GM23338 (cell line): ENCODE results near the gene NPSR1. TPM values are rescaled to one million over a fixed set of nuclear protein-coding genes. Genes with fewer than 3 reads are reported as not detected.

Source experiments
- ATAC-seq: fragments of 200-7000 bp; cut with Tn5 transposase; 3 replicates; pipeline ENCODE4 v1.9.1; 2020
- DNase-seq: peaks from one replicate; pipeline ENCODE4 v3.0.0-alpha.2; 2015; ENCODE audit warnings: low spot score
- H2AFZ ChIP-seq: fragments of 200-600 bp; sonication (generic); 2 replicates; pipeline ENCODE4 v1.8.0; 2016; ENCODE audit warnings: antibody characterized with exemption, mild to moderate bottlenecking, moderate library complexity
- H3F3A ChIP-seq: fragments of 200-600 bp; sonication (generic); replicated peaks from 2 replicates; pipeline ENCODE4 v1.8.0; 2017; ENCODE audit warnings: antibody characterized with exemption, mixed run types, low read depth
- H3K27ac ChIP-seq: fragments of 200-600 bp; sonication (generic); 2 replicates; pipeline ENCODE4 v1.6.1; 2016; ENCODE audit warnings: low read depth
- H3K27me3 ChIP-seq: fragments of 200-600 bp; sonication (generic); 2 replicates; pipeline ENCODE4 v1.8.0; 2016; ENCODE audit warnings: mild to moderate bottlenecking, mixed run types, moderate library complexity; ENCODE audit not compliant: insufficient read depth
- H3K36me3 ChIP-seq: fragments of 200-600 bp; sonication (generic); 2 replicates; pipeline ENCODE4 v1.8.0; 2016; ENCODE audit warnings: mild to moderate bottlenecking; ENCODE audit not compliant: insufficient read depth
- H3K4me1 ChIP-seq: fragments of 200-600 bp; sonication (generic); 2 replicates; pipeline ENCODE4 v1.8.0; 2016; ENCODE audit warnings: mild to moderate bottlenecking, moderate library complexity; ENCODE audit not compliant: insufficient read depth
- H3K4me2 ChIP-seq: fragments of 200-600 bp; sonication (generic); 2 replicates; pipeline ENCODE4 v1.7.1; 2017; ENCODE audit warnings: mixed run types
- H3K4me3 ChIP-seq: fragments of 200-600 bp; sonication (generic); 2 replicates; pipeline ENCODE4 v1.6.1; 2016; ENCODE audit warnings: mixed run types
- H3K79me2 ChIP-seq: fragments of 200-600 bp; sonication (generic); replicated peaks from 2 replicates; pipeline ENCODE4 v1.8.0; 2017; ENCODE audit warnings: mild to moderate bottlenecking; ENCODE audit not compliant: insufficient read depth
- H3K9me2 ChIP-seq: fragments of 200-600 bp; sonication (generic); 2 replicates; pipeline ENCODE4 v1.8.0; 2017; ENCODE audit not compliant: insufficient read depth
- H4K20me1 ChIP-seq: fragments of 200-600 bp; sonication (generic); replicated peaks from 2 replicates; pipeline ENCODE4 v1.8.0; 2017; ENCODE audit warnings: mild to moderate bottlenecking; ENCODE audit not compliant: insufficient read depth
- H3K27ac Mint-ChIP-seq: 2 replicates; pipeline ENCODE4 v1.8.0; 2020; ENCODE audit warnings: inconsistent platforms, mild to moderate bottlenecking, moderate library complexity, mixed read lengths
- H3K27me3 Mint-ChIP-seq: 3 replicates; pipeline ENCODE4 v1.8.0; 2022; ENCODE audit warnings: low read depth, mild to moderate bottlenecking, moderate library complexity, mixed read lengths, inconsistent platforms; ENCODE audit not compliant: insufficient read depth, poor library complexity
- H3K36me3 Mint-ChIP-seq: 3 replicates; pipeline ENCODE4 v1.8.0; 2021; ENCODE audit warnings: low read depth, mild to moderate bottlenecking, inconsistent platforms, moderate library complexity, mixed read lengths
- H3K4me1 Mint-ChIP-seq: 3 replicates; pipeline ENCODE4 v1.8.0; 2020; ENCODE audit warnings: mild to moderate bottlenecking, inconsistent platforms, mixed read lengths
- H3K4me3 Mint-ChIP-seq: 3 replicates; pipeline ENCODE4 v1.8.0; 2021; ENCODE audit warnings: moderate library complexity, mild to moderate bottlenecking, inconsistent platforms, mixed read lengths
- H3K9me3 Mint-ChIP-seq: 3 replicates; pipeline ENCODE4 v1.8.0; 2020; ENCODE audit warnings: moderate library complexity, mild to moderate bottlenecking, inconsistent platforms, mixed read lengths
- POLR2AphosphoS5 ChIP-seq: IDR thresholded peaks from 2 replicates; pipeline ENCODE4 v1.6.1; 2016; ENCODE audit warnings: antibody characterized with exemption, low read depth
- ZNF114 ChIP-seq: fragments of 250-450 bp; sonication (Bioruptor Pico); IDR thresholded peaks from 2 replicates; pipeline ENCODE4 v1.5.0; 2020; ENCODE audit warnings: mild to moderate bottlenecking, moderate library complexity
- ZNF331 ChIP-seq: fragments of 250-450 bp; sonication (Bioruptor Pico); IDR thresholded peaks from 2 replicates; pipeline ENCODE4 v1.5.0; 2020; ENCODE audit warnings: low read depth, mild to moderate bottlenecking, moderate library complexity
- polyA plus RNA-seq: library from polyadenylated mRNA; unstranded; fragments of >200 nt; fragmentation: Nextera tagmentation; extraction: Ambion mirVana; gene quantifications from 2 replicates; pipeline ENCODE4 v1.2.1, GENCODE V29; 2016
- total RNA-seq: library from RNA; depleted of rRNA; stranded (reverse); fragments of >200 nt; shearing (Covaris generic); gene quantifications from 2 replicates; pipeline ENCODE4 v1.2.3, GENCODE V29; 2014
- TF ChIP-seq, protein P1 (sequence below), 2 experiments: fragments of 200-600 bp in 1 of 2; sonication (generic) in 1 of 2; conservative IDR thresholded peaks; 2 replicates each; pipeline versions ENCODE4 v1.5.1 to v1.6.1; 2016 to 2017; ENCODE audit warnings: antibody characterized with exemption in 2 of 2, low read depth in 2 of 2, mild to moderate bottlenecking in 2 of 2, moderate library complexity in 1 of 2
- TF ChIP-seq, protein P2 (sequence below): IDR thresholded peaks from one replicate; pipeline ENCODE4 v1.6.1; 2018; ENCODE audit warnings: antibody characterized with exemption; ENCODE audit not compliant: unreplicated experiment
- TF ChIP-seq, protein P3 (sequence below): IDR thresholded peaks from 2 replicates; pipeline ENCODE4 v1.6.1; 2016; ENCODE audit warnings: antibody characterized with exemption
- TF ChIP-seq, protein P4 (sequence below): fragments of 250-450 bp; sonication (Bioruptor Pico); IDR thresholded peaks from 2 replicates; pipeline ENCODE4 v1.5.0; 2020; ENCODE audit warnings: mild to moderate bottlenecking, moderate library complexity

The NPSR1 gene
- total and polyA plus RNA-seq, 2 experiments from 2014 or later: not detected

DNA sequence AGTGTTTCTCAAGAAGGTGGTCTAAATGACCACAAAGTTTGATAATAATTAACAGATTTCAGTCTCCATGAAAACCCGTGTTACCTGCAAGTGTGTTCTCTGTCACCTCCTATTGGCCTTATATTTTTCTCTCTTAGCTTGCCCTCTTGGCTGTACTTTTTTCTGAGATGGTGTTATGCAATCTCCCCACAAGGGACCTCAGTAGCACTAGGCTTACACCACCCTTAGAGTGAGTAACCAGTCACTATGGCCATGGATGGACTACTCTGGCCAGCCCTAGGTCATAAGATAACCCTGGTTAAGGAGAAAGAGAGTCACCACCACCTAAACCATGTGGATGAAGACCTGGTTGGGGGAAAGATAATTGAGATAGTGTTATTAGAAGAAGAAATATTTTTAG, 76.8 kb downstream of the NPSR1 start:
- Histone ChIP-seq H2AFZ (no peak overlapping the region), H4K20me1 (no peaks in the 10 kb centered on the region), H3K4me3 (no peak overlapping the region), H3K79me2 (no peaks in the 10 kb centered on the region), H3K4me1 (no peaks in the 10 kb centered on the region), H3K27ac (no peak overlapping the region), H3K9me2 (no peaks in the 10 kb centered on the region), H3F3A (no peaks in the 10 kb centered on the region), H3K36me3 (no peaks in the 10 kb centered on the region), H3K4me2 (no peak overlapping the region), H3K27me3 (no peaks in the 10 kb centered on the region)
- Mint-ChIP-seq H3K36me3 (no peaks in the 10 kb centered on the region), H3K4me3 (no peak overlapping the region), H3K4me1 (no peaks in the 10 kb centered on the region), H3K27me3 (peaks cover 1% of the 10 kb centered on the region), H3K9me3 (0 out of 3 replicates have a peak, but pooled peaks cover 2% of the 10 kb centered on the region), H3K27ac (no peak overlapping the region)
- DNase-seq (no peak), ATAC-seq (no peak)
- TF ChIP-seq, protein P1, sequence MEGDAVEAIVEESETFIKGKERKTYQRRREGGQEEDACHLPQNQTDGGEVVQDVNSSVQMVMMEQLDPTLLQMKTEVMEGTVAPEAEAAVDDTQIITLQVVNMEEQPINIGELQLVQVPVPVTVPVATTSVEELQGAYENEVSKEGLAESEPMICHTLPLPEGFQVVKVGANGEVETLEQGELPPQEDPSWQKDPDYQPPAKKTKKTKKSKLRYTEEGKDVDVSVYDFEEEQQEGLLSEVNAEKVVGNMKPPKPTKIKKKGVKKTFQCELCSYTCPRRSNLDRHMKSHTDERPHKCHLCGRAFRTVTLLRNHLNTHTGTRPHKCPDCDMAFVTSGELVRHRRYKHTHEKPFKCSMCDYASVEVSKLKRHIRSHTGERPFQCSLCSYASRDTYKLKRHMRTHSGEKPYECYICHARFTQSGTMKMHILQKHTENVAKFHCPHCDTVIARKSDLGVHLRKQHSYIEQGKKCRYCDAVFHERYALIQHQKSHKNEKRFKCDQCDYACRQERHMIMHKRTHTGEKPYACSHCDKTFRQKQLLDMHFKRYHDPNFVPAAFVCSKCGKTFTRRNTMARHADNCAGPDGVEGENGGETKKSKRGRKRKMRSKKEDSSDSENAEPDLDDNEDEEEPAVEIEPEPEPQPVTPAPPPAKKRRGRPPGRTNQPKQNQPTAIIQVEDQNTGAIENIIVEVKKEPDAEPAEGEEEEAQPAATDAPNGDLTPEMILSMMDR (conservative IDR thresholded peaks at IDR 0.05; ENCODE audit: low read depth in 2 of 2): 0 out of 4 replicates have a peak, but pooled peaks of 1 of the 2 experiments have one; percentile 6
- TF ChIP-seq, protein P2, sequence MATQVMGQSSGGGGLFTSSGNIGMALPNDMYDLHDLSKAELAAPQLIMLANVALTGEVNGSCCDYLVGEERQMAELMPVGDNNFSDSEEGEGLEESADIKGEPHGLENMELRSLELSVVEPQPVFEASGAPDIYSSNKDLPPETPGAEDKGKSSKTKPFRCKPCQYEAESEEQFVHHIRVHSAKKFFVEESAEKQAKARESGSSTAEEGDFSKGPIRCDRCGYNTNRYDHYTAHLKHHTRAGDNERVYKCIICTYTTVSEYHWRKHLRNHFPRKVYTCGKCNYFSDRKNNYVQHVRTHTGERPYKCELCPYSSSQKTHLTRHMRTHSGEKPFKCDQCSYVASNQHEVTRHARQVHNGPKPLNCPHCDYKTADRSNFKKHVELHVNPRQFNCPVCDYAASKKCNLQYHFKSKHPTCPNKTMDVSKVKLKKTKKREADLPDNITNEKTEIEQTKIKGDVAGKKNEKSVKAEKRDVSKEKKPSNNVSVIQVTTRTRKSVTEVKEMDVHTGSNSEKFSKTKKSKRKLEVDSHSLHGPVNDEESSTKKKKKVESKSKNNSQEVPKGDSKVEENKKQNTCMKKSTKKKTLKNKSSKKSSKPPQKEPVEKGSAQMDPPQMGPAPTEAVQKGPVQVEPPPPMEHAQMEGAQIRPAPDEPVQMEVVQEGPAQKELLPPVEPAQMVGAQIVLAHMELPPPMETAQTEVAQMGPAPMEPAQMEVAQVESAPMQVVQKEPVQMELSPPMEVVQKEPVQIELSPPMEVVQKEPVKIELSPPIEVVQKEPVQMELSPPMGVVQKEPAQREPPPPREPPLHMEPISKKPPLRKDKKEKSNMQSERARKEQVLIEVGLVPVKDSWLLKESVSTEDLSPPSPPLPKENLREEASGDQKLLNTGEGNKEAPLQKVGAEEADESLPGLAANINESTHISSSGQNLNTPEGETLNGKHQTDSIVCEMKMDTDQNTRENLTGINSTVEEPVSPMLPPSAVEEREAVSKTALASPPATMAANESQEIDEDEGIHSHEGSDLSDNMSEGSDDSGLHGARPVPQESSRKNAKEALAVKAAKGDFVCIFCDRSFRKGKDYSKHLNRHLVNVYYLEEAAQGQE: no peak
- TF ChIP-seq ZNF114 (CRISPR knock-in tag): no peak

DNA sequence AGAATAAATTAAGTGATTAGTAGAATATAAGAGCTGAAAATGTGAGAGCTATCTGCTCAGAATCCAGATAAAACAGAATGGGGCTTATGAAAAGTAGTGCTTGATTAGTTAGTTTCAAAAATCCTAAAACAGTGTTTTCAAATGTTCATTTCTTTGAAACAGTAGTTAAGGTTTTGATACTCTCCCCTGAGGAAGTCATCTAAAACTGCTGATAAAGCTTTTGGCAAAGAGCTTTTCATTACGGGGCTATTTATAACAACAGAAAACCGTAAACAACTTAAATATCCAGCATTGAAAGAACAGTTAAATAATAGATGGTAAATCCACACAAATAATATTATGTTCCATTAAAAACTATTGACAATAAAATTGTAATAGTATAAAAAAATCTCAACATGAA, 77.5 kb downstream of the NPSR1 start:
- H3K36me3 ChIP-seq: no peaks in the 10 kb centered on the region
- H3K27ac ChIP-seq: no peak overlapping the region
- H3K4me1 ChIP-seq: no peaks in the 10 kb centered on the region
- H3K27ac Mint-ChIP-seq: no peak overlapping the region
- H3K36me3 Mint-ChIP-seq: no peaks in the 10 kb centered on the region
- no peak overlapping the region for H3K4me3 Mint-ChIP-seq
- H3K27me3 Mint-ChIP-seq: peaks cover 1% of the 10 kb centered on the region
- 0 out of 3 replicates have a peak, but pooled peaks cover 2% of the 10 kb centered on the region for H3K9me3 Mint-ChIP-seq
- no peak overlapping the region for H2AFZ ChIP-seq
- no peaks in the 10 kb centered on the region for H3K27me3 ChIP-seq
- no peaks in the 10 kb centered on the region for H4K20me1 ChIP-seq
- DNase-seq (no peak), ATAC-seq (no peak)
- H3K9me2 ChIP-seq: no peaks in the 10 kb centered on the region
- H3K4me1 Mint-ChIP-seq: no peaks in the 10 kb centered on the region
- H3K79me2 ChIP-seq: no peaks in the 10 kb centered on the region
- no peak overlapping the region for H3K4me3 ChIP-seq
- TF ChIP-seq ZNF331 (CRISPR knock-in tag): no peak
- TF ChIP-seq, protein P3, sequence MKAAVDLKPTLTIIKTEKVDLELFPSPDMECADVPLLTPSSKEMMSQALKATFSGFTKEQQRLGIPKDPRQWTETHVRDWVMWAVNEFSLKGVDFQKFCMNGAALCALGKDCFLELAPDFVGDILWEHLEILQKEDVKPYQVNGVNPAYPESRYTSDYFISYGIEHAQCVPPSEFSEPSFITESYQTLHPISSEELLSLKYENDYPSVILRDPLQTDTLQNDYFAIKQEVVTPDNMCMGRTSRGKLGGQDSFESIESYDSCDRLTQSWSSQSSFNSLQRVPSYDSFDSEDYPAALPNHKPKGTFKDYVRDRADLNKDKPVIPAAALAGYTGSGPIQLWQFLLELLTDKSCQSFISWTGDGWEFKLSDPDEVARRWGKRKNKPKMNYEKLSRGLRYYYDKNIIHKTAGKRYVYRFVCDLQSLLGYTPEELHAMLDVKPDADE: no peak
- TF ChIP-seq, protein P4, sequence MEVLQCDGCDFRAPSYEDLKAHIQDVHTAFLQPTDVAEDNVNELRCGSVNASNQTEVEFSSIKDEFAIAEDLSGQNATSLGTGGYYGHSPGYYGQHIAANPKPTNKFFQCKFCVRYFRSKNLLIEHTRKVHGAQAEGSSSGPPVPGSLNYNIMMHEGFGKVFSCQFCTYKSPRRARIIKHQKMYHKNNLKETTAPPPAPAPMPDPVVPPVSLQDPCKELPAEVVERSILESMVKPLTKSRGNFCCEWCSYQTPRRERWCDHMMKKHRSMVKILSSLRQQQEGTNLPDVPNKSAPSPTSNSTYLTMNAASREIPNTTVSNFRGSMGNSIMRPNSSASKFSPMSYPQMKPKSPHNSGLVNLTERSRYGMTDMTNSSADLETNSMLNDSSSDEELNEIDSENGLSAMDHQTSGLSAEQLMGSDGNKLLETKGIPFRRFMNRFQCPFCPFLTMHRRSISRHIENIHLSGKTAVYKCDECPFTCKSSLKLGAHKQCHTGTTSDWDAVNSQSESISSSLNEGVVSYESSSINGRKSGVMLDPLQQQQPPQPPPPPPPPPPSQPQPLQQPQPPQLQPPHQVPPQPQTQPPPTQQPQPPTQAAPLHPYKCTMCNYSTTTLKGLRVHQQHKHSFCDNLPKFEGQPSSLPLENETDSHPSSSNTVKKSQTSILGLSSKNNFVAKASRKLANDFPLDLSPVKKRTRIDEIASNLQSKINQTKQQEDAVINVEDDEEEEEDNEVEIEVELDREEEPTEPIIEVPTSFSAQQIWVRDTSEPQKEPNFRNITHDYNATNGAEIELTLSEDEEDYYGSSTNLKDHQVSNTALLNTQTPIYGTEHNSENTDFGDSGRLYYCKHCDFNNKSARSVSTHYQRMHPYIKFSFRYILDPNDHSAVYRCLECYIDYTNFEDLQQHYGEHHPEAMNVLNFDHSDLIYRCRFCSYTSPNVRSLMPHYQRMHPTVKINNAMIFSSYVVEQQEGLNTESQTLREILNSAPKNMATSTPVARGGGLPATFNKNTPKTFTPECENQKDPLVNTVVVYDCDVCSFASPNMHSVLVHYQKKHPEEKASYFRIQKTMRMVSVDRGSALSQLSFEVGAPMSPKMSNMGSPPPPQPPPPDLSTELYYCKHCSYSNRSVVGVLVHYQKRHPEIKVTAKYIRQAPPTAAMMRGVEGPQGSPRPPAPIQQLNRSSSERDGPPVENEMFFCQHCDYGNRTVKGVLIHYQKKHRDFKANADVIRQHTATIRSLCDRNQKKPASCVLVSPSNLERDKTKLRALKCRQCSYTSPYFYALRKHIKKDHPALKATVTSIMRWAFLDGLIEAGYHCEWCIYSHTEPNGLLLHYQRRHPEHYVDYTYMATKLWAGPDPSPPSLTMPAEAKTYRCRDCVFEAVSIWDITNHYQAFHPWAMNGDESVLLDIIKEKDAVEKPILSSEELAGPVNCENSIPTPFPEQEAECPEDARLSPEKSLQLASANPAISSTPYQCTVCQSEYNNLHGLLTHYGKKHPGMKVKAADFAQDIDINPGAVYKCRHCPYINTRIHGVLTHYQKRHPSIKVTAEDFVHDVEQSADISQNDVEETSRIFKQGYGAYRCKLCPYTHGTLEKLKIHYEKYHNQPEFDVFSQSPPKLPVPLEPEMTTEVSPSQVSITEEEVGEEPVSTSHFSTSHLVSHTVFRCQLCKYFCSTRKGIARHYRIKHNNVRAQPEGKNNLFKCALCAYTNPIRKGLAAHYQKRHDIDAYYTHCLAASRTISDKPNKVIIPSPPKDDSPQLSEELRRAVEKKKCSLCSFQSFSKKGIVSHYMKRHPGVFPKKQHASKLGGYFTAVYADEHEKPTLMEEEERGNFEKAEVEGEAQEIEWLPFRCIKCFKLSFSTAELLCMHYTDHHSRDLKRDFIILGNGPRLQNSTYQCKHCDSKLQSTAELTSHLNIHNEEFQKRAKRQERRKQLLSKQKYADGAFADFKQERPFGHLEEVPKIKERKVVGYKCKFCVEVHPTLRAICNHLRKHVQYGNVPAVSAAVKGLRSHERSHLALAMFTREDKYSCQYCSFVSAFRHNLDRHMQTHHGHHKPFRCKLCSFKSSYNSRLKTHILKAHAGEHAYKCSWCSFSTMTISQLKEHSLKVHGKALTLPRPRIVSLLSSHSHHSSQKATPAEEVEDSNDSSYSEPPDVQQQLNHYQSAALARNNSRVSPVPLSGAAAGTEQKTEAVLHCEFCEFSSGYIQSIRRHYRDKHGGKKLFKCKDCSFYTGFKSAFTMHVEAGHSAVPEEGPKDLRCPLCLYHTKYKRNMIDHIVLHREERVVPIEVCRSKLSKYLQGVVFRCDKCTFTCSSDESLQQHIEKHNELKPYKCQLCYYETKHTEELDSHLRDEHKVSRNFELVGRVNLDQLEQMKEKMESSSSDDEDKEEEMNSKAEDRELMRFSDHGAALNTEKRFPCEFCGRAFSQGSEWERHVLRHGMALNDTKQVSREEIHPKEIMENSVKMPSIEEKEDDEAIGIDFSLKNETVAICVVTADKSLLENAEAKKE (CRISPR knock-in tag): no peak
- TF ChIP-seq POLR2AphosphoS5: no peak
- no peaks in the 10 kb centered on the region for H3F3A ChIP-seq
- no peak overlapping the region for H3K4me2 ChIP-seq
